T-helper 22 cell (primary cell): Measurements from ENCODE around the gene TPRA1.
"Not testable (repeated sequence)": the region's sequence is repeated elsewhere in the genome, so short reads cannot be mapped to it uniquely, and the experiment has no call there.

Source experiments
- DNase-seq: peaks from one replicate; pipeline ENCODE4 v3.0.0-alpha.2; 2020; ENCODE audit warnings: low read depth

The TPRA1 gene

GRCh38 chr3:127536830-127537812 is 53.4 kb downstream of the TPRA1 start:
- DNase-seq: no peak

DNA sequence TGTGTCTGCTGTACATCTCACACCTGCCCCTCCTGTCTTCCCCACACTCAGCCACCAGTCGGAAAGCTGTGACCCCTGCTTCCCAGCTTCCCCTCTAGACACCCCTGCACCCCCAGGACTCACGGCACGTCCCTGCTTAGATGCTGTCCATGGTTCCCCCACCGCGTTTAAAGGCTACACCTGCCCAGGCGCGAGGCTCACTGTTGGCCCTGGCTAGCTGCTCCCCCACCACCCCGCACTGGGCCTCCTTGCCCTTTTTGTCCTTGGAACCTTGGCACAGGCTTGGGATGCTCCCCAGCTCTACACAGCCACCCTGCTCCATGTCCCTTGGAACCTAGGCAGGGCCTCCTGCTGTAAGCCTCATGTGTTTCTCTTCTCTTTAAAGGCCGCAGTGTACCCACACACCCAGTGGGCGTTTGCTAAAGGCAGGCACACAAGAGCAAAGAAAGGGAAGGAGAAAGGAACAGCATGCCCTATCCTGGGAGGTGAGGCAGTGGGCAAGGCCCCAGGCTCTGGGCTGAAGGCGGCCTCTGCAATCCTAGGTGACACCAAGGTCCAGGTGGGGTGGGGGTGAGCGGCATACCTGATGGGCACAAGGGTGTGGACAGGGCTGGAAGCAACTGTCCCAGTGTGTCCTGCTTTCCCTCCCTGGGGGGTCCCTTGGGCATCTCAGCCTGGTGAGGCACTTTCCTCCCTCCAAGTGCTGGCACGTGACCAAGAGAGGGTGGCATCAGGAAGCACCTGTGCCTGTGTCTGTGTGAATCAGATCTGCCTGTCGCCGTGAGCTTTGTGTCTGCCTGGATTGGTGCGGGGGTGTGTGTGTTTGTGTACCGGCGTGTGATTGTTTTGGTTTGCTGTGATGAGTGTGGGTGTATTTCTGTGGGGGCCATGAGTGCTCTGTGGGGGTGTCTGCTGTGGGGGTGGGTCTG is 54.4 kb downstream of the TPRA1 start:
- no peak for DNase-seq

DNA sequence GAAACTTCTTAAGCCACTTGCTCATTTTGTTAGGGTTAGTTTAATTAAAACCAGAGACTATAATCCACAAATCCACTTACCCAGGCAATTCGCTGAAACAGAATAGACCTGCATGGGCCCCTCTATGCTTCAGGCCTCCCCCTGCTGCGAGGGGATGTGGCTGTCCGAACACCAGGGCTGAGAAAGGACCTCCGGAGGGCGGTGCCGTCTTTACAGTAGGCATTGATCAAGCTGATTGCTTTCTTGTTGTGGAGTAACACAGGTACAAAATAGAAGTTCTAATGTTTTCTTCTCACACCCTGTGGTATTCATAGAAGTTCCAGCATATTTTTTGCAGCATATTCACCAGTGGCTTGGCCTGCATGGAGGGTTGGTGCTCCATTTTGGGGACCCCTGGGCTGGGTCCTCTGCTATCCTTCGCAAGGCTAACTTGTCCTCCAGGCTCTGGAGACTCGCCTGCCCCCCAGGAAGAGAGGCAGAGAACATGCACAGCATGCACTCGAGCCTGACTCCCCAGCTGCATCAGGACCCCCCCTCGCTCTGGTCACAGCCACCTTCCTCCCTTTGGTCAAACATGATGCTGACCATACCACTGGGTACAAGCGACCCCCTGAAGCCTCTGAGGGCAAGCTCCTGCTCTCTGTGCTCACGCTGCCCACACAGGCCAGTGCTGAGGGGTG is 55.3 kb downstream of the TPRA1 start:
- no peak for DNase-seq

DNA sequence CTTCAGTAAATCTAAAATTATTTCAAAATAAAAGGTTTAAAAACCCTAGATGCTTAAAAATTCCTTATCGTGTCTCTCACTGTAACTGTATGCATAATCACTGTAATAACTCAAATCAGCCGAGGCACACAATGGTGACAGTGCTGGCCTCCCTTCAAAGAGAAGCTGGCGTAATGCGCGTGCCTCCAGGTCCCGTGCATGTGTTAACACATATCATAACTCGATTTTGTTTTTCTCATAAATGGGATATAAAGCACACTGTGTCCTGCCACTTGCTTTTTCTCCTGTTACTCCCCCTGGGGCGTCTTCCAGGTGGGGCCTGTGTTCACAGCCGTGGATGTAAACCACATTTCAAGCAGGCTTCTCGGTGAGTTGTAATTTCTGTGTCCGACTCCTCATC is 56.0 kb downstream of the TPRA1 start:
- no peak for DNase-seq

DNA sequence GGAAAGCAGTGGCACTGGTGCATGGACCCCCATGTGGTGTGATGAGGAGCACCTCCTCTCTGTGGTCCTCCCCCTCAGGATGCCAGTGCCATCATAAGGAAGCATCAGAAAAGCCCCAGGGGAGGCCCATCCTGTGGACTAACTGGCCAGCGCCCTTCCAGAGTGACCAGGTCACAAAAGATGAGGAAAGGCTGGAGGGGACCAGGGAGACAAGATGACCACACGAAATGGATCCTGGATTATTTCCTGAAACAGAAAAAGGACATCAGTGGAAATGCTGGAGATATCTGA is 56.4 kb downstream of the TPRA1 start:
- DNase-seq: no peak

- no peak for DNase-seq
These were observed 57.9 kb downstream of the TPRA1 start for GRCh38 chr3:127532561-127533203.

GRCh38 chr3:127531821-127532220 is 58.7 kb downstream of the TPRA1 start:
- no peak for DNase-seq

DNA sequence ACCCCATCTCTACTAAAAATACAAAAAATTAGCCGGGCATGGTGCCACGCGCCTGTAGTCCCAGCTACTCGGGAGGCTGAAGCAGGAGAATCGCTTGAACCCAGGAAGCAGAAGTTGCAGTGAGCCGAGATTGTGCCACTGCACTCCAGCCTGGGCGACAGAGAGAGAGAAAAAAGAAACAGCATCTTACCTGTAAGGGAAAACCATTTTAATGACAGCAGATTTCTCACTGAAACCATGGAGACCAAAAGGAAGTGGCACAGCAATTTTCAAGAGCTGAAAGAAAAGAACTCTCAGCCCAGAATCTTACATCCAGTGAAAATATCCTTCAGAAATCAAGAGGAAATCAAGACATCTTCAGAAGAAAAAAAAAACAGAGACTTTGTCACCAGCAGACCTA is 59.7 kb downstream of the TPRA1 start:
- DNase-seq: not testable (repeated sequence)

DNA sequence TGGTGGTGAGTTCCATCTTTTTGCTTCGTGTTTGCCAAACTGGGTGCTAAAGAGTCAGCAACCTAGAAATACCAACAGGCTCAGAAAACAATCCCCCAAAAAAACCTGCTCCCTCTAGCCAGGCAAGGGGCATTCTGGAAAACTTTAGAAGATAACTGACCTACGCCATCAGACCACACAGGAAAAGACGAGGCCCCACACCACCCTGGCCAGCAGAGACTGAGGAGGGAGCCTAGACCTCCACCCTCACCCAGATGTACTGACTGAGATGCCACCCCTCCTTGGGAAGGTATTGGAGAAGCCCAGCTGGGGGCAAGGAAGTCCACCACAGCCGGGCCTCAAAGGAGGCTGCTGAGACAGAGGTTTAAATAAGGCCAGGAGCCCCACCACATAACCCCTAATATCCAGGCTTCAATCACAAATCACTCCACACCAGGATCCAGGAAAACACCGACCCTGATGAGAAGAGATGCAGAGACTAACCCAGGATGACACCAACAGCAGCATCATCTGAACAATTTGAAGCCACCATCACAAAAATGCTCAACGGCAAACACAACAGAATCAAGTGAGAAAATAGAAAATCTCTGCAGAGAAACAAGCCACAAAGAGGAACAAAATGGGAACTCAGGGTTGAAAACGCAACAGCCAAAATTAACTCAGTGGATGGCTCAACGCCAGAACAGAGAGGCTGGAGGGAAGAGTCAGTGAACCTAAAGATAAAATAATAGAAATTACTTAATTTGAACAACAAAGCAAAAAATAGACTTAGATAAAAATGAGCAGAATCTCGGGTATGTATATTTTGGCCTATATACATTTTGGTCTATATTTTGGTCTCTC is 61.0 kb downstream of the TPRA1 start:
- DNase-seq: no peak

DNA sequence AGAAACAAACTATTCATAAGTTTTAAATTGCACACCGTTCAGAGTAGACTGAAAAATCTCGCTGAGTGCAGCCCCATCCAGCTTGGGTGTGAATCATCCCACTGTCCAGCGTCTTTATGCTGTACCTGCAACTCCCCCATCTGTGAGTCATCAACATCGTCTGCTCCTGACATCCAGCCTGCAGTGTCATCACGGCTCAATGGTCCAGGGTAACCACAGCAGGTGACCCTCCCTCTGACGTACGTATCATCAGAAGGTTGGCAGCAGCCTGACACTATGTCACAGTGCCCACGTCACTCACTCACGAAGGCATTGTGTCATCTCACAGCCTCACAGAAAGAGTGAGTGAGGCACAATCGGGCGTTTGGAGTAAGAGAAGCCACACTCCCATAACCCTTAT is 65.2 kb downstream of the TPRA1 start:
- no peak for DNase-seq

- DNase-seq: no peak
These were observed 66.1 kb downstream of the TPRA1 start for GRCh38 chr3:127524296-127524896.
